Karpas-422 (cell line): Measurements from ENCODE around the gene CTXN1. TPM values are rescaled to one million over a fixed set of nuclear protein-coding genes. Genes with fewer than 3 reads are reported as not detected.

Source experiments
- DNase-seq: peaks from one replicate; pipeline ENCODE4 v3.0.0-alpha.2; 2015
- H2AFZ ChIP-seq: fragments of 200-600 bp; sonication (generic); 2 replicates; pipeline ENCODE4 v1.6.1; 2014; ENCODE audit warnings: antibody characterized with exemption, low read length, mixed read lengths
- H3K27ac ChIP-seq: fragments of 200-600 bp; sonication (generic); 2 replicates; pipeline ENCODE4 v1.5.1; 2014; ENCODE audit warnings: mild to moderate bottlenecking, low read length, moderate library complexity
- H3K27me3 ChIP-seq: fragments of 200-600 bp; sonication (generic); 2 replicates; pipeline ENCODE4 v1.6.1; 2014; ENCODE audit warnings: low read length, mixed read lengths
- H3K36me3 ChIP-seq: fragments of 200-600 bp; sonication (generic); 2 replicates; pipeline ENCODE4 v1.6.1; 2014; ENCODE audit warnings: low read length, mixed read lengths; ENCODE audit not compliant: insufficient read depth
- H3K4me1 ChIP-seq: fragments of 200-600 bp; sonication (generic); 2 replicates; pipeline ENCODE4 v1.6.1; 2014; ENCODE audit warnings: mild to moderate bottlenecking, low read length, mixed read lengths
- H3K4me2 ChIP-seq: fragments of 200-600 bp; sonication (generic); 2 replicates; pipeline ENCODE4 v1.6.1; 2014; ENCODE audit warnings: low read length, low read depth, mild to moderate bottlenecking; ENCODE audit not compliant: poor library complexity, severe bottlenecking
- H3K4me3 ChIP-seq: fragments of 200-600 bp; sonication (generic); 2 replicates; pipeline ENCODE4 v1.5.1; 2014; ENCODE audit warnings: mild to moderate bottlenecking, antibody characterized with exemption, low read length, mixed read lengths
- H3K79me2 ChIP-seq: fragments of 200-600 bp; sonication (generic); 2 replicates; pipeline ENCODE4 v1.6.1; 2014; ENCODE audit warnings: mild to moderate bottlenecking, low read length, mixed read lengths
- H3K9ac ChIP-seq: fragments of 200-600 bp; sonication (generic); 2 replicates; pipeline ENCODE4 v1.6.0; 2014; ENCODE audit warnings: low read length
- H3K9me2 ChIP-seq: fragments of 200-600 bp; sonication (generic), shearing (Covaris generic); replicated peaks from 2 replicates; pipeline ENCODE4 v1.6.0; 2014; ENCODE audit warnings: mild to moderate bottlenecking, low read length, moderate library complexity; ENCODE audit not compliant: insufficient read depth
- H3K9me3 ChIP-seq: fragments of 300-700, 200-600 bp; sonication (generic); 2 replicates; pipeline ENCODE4 v1.6.1; 2014; ENCODE audit warnings: low read length, mixed read lengths
- H4K20me1 ChIP-seq: fragments of 200-600 bp; sonication (generic); 2 replicates; pipeline ENCODE4 v1.6.1; 2014; ENCODE audit warnings: mild to moderate bottlenecking, antibody characterized with exemption, low read length, low read depth; ENCODE audit not compliant: insufficient read depth
- total RNA-seq: library from RNA; depleted of rRNA; stranded (reverse); fragments of >200 nt; shearing (Covaris generic); gene quantifications from 2 replicates; pipeline ENCODE4 v1.2.3, GENCODE V29; 2014; ENCODE audit warnings: low replicate concordance; rRNA removed

CTXN1 gene
- total RNA-seq, 1 experiment from 2014 or later, result not detected

DNA sequence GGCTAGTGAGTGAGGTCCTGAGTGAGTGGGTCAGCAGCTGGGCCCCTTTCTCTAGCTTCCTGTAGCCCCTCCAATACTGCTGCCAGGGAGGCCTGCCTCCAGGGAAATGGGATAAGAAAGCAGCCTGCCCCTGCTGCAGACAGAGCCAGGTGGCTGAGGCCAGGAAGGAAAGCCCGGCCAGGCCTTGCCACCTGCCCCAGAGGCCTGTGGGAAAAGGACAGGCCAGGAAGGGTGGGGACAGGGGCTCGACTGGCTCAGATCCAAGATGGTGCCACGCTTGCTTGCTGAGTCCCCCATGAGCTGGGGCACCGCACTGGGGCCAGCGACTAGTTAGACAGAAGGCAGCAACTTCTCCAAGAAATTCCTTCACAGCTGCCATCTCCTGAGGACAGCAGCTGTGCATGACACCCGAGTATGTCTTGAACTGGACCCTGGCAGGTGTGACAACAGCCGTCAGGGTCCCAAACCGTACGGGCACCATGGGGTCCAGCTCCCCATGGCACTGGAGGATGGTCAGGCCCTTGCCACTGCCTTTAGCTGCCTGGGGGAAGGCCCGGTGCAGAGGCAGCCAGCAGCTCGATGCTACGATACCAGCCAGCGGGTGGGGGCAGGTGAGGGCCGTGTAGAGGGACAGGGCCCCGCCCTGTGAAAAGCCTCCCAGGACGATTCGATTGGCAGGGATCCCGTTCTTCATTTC is 46.7 kb downstream of the CTXN1 start:
- H4K20me1 ChIP-seq, result no peaks in the 10 kb centered on the region
- no peak for DNase-seq
- no peak overlapping the region for H3K4me3 ChIP-seq
- H3K36me3 ChIP-seq, result no peaks in the 10 kb centered on the region
- no peaks in the 10 kb centered on the region for H3K9me3 ChIP-seq
- H3K4me1 ChIP-seq, result no peaks in the 10 kb centered on the region
- no peak overlapping the region for H3K9ac ChIP-seq
- H3K9me2 ChIP-seq, result no peaks in the 10 kb centered on the region
- no peaks in the 10 kb centered on the region for H3K27me3 ChIP-seq
- no peak overlapping the region for H3K27ac ChIP-seq
- no peak overlapping the region for H3K4me2 ChIP-seq
- H2AFZ ChIP-seq, result no peak overlapping the region
- no peaks in the 10 kb centered on the region for H3K79me2 ChIP-seq

- H2AFZ ChIP-seq, result no peak overlapping the region
- H3K27me3 ChIP-seq, result no peaks in the 10 kb centered on the region
- no peaks in the 10 kb centered on the region for H3K4me1 ChIP-seq
- no peak overlapping the region for H3K4me3 ChIP-seq
- no peak for DNase-seq
- no peak overlapping the region for H3K9ac ChIP-seq
- H4K20me1 ChIP-seq, result no peaks in the 10 kb centered on the region
- H3K9me3 ChIP-seq, result no peaks in the 10 kb centered on the region
- H3K27ac ChIP-seq, result no peak overlapping the region
- no peaks in the 10 kb centered on the region for H3K36me3 ChIP-seq
- H3K79me2 ChIP-seq, result no peaks in the 10 kb centered on the region
- no peaks in the 10 kb centered on the region for H3K9me2 ChIP-seq
- no peak overlapping the region for H3K4me2 ChIP-seq
These were observed 48.6 kb downstream of the CTXN1 start for GRCh38 chr19:7877249-7877836.

- Histone ChIP-seq H3K27ac (no peak overlapping the region), H3K4me3 (no peak overlapping the region), H3K9me3 (no peaks in the 10 kb centered on the region), H3K9me2 (no peaks in the 10 kb centered on the region), H3K4me1 (no peaks in the 10 kb centered on the region), H3K36me3 (no peaks in the 10 kb centered on the region), H4K20me1 (no peaks in the 10 kb centered on the region), H2AFZ (no peak overlapping the region), H3K79me2 (no peaks in the 10 kb centered on the region), H3K9ac (no peak overlapping the region), H3K4me2 (no peak overlapping the region), H3K27me3 (no peaks in the 10 kb centered on the region)
- no peak for DNase-seq
These were observed 51.0 kb downstream of the CTXN1 start for GRCh38 chr19:7874897-7875273.

Other genes with a start within 250 kb of the CTXN1 start
- gene MCEMP1, start 249.0 kb downstream of the CTXN1 start, total RNA-seq, result not detected in 2 replicates
- gene TRAPPC5, start 245.3 kb downstream of the CTXN1 start, total RNA-seq, result 52.1 and 116 TPM in 2 replicates
- gene FCER2, start 224.0 kb downstream of the CTXN1 start, total RNA-seq, result 0.14 TPM in 1 of 2 replicates, not detected in the other
- gene CLEC4G, start 194.0 kb downstream of the CTXN1 start, total RNA-seq, result not detected in 2 replicates
- not detected in 2 replicates for gene CD209, start 178.6 kb downstream of the CTXN1 start, total RNA-seq
- not detected in 2 replicates for gene CLEC4M, start 162.9 kb downstream of the CTXN1 start, total RNA-seq
- 6.0 and 8.9 TPM in 2 replicates for gene EVI5L, start 95.9 kb downstream of the CTXN1 start, total RNA-seq
- gene PRR36, start 51.7 kb downstream of the CTXN1 start, total RNA-seq, result not detected in 2 replicates
- not detected in 2 replicates for gene LRRC8E, start 37.6 kb downstream of the CTXN1 start, total RNA-seq
- 10.4 and 14.4 TPM in 2 replicates for gene MAP2K7, start 22.3 kb downstream of the CTXN1 start, total RNA-seq
- gene TGFBR3L, start 11.3 kb downstream of the CTXN1 start, total RNA-seq, result not detected in 2 replicates
- 9.8 and 22.0 TPM in 2 replicates for gene SNAPC2, start 5.8 kb downstream of the CTXN1 start, total RNA-seq
- gene TIMM44, start 17.5 kb upstream of the CTXN1 start, total RNA-seq, result 43.7 and 53.1 TPM in 2 replicates
- gene ELAVL1, start 79.5 kb upstream of the CTXN1 start, total RNA-seq, result 48.7 and 50.0 TPM in 2 replicates
- gene CCL25, start 126.6 kb upstream of the CTXN1 start, total RNA-seq, result not detected in 2 replicates
- not detected in 2 replicates for gene FBN3, start 223.5 kb upstream of the CTXN1 start, total RNA-seq